Measurements from ENCODE around the gene MRPL27.
A peak's percentile ranks its signal among the peaks of the same experiment; 100 is the strongest.

The MRPL27 gene

DNA sequence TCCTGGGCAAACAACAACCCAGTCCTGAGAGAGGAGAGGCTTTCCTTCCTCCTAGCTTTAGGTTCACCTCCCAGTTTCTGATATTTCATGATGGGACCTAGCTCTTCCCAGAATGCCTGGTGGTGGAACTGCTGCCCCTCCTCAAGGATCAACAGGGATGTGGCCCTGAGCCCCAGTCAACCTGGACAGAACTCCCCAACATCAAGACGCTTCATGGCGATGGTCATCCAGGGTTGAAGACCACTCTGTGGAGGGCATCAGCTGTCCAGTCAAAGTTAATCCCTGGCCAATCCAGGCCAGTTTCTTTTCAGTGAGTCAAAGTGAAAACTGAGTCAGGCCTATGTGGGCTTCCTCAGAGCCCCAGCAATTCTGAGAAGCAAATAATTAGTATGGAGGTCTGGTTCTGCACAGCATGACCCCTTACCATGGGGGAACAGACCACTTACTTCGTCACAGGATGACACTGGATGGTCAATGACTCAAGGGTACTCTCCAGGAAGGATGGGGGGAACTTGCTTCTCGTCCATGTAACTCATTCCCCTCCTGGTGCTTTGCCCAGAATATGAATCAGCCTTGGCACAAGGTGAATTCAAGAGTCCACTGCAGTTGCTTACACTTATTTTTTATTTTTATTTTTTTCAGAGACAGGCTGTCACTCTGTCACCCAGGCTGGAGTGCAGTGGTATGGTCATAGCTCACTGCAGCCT is 41.7 kb downstream of the MRPL27 start:
- Histone ChIP-seq H3K27ac (no peak overlapping the region), H3K27me3 (replicated peaks) (no peaks in the 10 kb centered on the region), H3K4me3 (ENCODE audit: low read depth, low read length) (no peak overlapping the region), H3K36me3 (replicated peaks) (no peaks in the 10 kb centered on the region)
- DNase-seq = peak; percentile 64
- in situ Hi-C loops (cut with HindIII; ENCODE audit: low pct_ligation_motif_present, low sequenced_read_pairs) = no loop called here
- TF ChIP-seq, protein P1, sequence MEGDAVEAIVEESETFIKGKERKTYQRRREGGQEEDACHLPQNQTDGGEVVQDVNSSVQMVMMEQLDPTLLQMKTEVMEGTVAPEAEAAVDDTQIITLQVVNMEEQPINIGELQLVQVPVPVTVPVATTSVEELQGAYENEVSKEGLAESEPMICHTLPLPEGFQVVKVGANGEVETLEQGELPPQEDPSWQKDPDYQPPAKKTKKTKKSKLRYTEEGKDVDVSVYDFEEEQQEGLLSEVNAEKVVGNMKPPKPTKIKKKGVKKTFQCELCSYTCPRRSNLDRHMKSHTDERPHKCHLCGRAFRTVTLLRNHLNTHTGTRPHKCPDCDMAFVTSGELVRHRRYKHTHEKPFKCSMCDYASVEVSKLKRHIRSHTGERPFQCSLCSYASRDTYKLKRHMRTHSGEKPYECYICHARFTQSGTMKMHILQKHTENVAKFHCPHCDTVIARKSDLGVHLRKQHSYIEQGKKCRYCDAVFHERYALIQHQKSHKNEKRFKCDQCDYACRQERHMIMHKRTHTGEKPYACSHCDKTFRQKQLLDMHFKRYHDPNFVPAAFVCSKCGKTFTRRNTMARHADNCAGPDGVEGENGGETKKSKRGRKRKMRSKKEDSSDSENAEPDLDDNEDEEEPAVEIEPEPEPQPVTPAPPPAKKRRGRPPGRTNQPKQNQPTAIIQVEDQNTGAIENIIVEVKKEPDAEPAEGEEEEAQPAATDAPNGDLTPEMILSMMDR (IDR thresholded peaks at IDR 0.05; ENCODE audit: low read depth, low read length, missing control alignments) = no peak

DNA sequence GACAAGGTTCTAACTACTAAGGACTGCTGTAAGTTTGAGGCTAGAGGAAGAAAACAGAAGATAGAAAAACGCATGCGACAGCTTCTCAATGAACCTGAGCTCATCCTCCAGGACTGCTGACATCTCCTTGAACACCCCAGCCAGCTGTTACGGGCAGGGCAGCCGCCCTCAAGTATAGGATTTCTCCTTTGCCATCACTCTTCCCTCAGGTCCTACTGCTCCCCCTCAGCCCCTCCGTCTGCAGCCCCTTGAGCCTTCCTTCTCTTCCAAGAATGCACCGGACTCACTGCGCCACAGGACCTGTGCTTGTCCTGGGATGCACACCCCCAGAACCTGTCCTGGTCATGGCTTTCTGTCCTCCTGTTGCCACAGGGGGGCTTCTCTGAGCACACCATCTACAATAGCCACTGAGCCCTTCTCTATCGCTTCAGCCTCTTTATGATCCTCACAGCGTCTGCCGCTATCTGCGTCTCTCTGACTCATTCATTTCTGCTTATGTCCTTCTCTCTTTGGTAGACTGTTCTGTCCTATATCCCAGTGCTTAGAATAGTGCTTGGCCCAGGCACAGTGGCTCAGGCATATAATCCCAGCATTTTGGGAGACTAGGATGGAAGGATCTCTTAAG is 42.7 kb downstream of the MRPL27 start:
- Histone ChIP-seq H3K4me3 (ENCODE audit: low read depth, low read length) (no peak overlapping the region), H3K36me3 (replicated peaks) (no peaks in the 10 kb centered on the region), H3K27ac (no peak overlapping the region), H3K27me3 (replicated peaks) (no peaks in the 10 kb centered on the region)
- in situ Hi-C loops (cut with HindIII; ENCODE audit: low pct_ligation_motif_present, low sequenced_read_pairs) = no loop called here
- no peak for DNase-seq
- TF ChIP-seq, protein P1 (IDR thresholded peaks at IDR 0.05; ENCODE audit: low read depth, low read length, missing control alignments) = no peak

DNA sequence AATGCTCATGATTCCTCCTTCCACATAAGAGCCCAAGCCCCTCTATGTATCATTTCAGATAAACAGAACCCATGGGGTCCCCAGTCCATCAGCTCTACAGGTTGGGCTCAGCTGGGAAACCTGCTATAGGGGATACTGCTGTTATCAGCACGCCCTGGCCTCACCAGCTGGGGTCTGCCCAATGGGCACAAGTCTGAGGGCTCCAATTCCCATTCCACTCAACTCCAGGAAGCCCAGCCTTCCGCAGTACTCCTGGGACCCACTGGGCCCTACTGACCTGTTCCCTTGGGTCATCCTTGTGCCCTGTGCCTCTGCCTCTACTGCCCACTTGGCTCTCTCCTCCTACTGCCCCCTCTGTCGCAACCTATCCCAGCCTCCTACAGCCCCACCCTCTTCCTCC is 43.3 kb downstream of the MRPL27 start:
- in situ Hi-C loops (cut with HindIII; ENCODE audit: low pct_ligation_motif_present, low sequenced_read_pairs) = no loop called here
- Histone ChIP-seq H3K27me3 (replicated peaks) (no peaks in the 10 kb centered on the region), H3K36me3 (replicated peaks) (no peaks in the 10 kb centered on the region), H3K27ac (no peak overlapping the region), H3K4me3 (ENCODE audit: low read depth, low read length) (no peak overlapping the region)
- TF ChIP-seq, protein P1 (IDR thresholded peaks at IDR 0.05; ENCODE audit: low read depth, low read length, missing control alignments) = no peak
- no peak for DNase-seq

DNA sequence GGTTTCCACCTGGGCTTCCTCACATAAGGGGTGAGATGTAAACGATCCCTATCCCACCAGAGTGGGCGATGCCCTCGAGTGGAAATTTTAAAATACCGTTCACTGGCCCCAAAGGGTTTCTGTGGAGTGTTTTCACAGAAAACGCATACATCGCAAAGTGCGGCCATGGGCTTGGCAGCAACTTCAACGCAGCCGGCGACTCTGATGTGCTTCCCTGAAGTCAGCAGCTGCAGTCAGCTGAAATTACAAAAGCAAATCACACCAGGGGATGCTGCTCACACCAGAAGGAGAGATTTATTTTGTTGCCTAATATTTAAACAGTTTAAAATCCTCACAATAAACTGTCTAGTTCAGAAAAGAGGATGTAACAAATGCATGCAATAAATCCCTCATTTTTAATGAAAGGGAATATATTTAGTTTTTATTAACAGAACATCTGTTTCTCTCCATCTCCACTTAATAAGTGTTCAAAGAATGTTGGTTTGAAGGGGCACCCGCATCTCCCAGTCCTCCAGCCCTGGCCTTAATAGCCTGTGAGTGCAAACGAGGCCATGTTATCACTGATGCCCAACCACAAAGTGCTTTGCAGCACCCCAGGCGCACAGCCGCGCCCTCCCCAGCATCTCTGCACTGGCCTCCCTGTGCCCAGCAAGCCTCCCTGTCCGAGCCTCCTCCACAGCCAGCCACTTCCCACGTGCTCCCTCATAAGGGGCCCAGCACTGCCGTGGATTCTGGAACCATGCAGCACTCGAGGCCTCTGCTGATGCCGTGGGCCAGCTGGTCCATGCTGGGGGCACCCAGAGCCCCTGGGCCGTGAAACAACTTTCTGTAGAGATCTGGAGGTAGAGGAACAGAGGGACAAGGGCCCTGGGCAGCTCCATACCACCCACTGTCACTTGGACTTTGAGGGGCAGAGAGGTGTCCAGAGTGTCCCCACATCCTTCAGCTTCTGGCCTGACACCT is 44.3 kb downstream of the MRPL27 start:
- DNase-seq = no peak
- Histone ChIP-seq H3K36me3 (replicated peaks) (no peaks in the 10 kb centered on the region), H3K27me3 (replicated peaks) (no peaks in the 10 kb centered on the region), H3K4me3 (ENCODE audit: low read depth, low read length) (no peak overlapping the region), H3K27ac (no peak overlapping the region)
- in situ Hi-C loops (cut with HindIII; ENCODE audit: low pct_ligation_motif_present, low sequenced_read_pairs) = no loop called here
- TF ChIP-seq, protein P1 (IDR thresholded peaks at IDR 0.05; ENCODE audit: low read depth, low read length, missing control alignments) = no peak

DNA sequence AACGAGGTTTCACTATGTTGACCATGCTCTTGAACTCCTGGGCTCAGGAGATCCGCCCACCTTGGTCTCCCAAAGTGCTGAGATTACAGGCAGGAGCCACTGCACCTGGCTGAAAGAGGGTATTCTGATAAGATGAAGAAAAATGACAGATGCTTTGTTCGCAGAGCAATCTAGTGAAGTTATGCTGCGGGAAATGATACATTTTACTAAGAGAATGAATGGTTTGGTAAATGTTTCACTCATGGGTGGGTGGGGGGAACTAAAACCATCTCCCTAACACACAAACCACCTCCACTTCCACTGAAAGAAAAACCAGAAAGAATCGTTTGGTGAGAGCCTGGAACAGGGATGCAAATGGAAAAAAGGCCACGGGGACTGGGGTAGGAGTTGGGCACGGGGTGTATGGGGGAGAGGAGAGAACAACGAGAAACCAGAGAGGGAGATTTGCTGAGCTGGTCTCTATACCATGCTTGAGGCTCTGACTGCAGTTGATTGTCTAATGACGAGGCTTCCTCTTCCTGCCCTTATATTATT is 46.1 kb downstream of the MRPL27 start:
- Histone ChIP-seq H3K27ac (no peak overlapping the region), H3K27me3 (replicated peaks) (no peaks in the 10 kb centered on the region), H3K36me3 (replicated peaks) (no peaks in the 10 kb centered on the region), H3K4me3 (ENCODE audit: low read depth, low read length) (no peak overlapping the region)
- TF ChIP-seq, protein P1 (IDR thresholded peaks at IDR 0.05; ENCODE audit: low read depth, low read length, missing control alignments) = no peak
- in situ Hi-C loops (cut with HindIII; ENCODE audit: low pct_ligation_motif_present, low sequenced_read_pairs) = no loop called here
- no peak for DNase-seq

Data from brain microvascular endothelial cell (primary cell).